Keratinocyte (primary cell): ENCODE results near the gene RUNX1. TPM values are rescaled to one million over a fixed set of nuclear protein-coding genes. Genes with fewer than 3 reads are reported as not detected.

Experiments used
- DNase-seq: peaks from one replicate; pipeline ENCODE4 v3.0.0-alpha.2; 2011; ENCODE audit warnings: low read depth, missing footprints, low spot score
- FAIRE-seq: peaks from 2 replicates; lab custom pipeline; 2011; peaks lifted over from hg19 to GRCh38; lab: Jason Lieb, UNC
- H2AFZ ChIP-seq: 2 replicates; pipeline ENCODE4 v1.6.0; 2012; ENCODE audit warnings: low read length, control low read depth, inconsistent platforms; ENCODE audit not compliant: control insufficient read depth
- H3K27ac ChIP-seq: 2 replicates; pipeline ENCODE4 v1.5.1; 2011; ENCODE audit warnings: low read length; ENCODE audit not compliant: control insufficient read depth, insufficient read depth
- H3K27me3 ChIP-seq: 3 replicates; pipeline ENCODE4 v1.6.0; 2011; ENCODE audit warnings: low read length; ENCODE audit not compliant: control insufficient read depth, insufficient read depth; ENCODE audit errors: extremely low read depth
- H3K36me3 ChIP-seq, 2 experiments: 2 replicates in 1 of 2; 3 replicates in 1 of 2; pipeline ENCODE4 v1.5.1; 2011; ENCODE audit warnings: low read length in 2 of 2, mild to moderate bottlenecking in 1 of 2; ENCODE audit not compliant: control insufficient read depth in 2 of 2, insufficient read depth in 2 of 2; ENCODE audit errors: extremely low read depth in 1 of 2
- H3K4me1 ChIP-seq: 3 replicates; pipeline ENCODE4 v1.5.1; 2011; ENCODE audit warnings: low read length; ENCODE audit not compliant: control insufficient read depth, insufficient read depth; ENCODE audit errors: extremely low read depth
- H3K4me2 ChIP-seq: 3 replicates; pipeline ENCODE4 v1.6.0; 2011; ENCODE audit warnings: low read depth, low read length; ENCODE audit not compliant: control insufficient read depth, insufficient read depth; ENCODE audit errors: extremely low read depth
- H3K4me3 ChIP-seq, 3 experiments: fragments of 200-600 bp in 1 of 3; sonication (generic) in 1 of 3; 2 replicates in 2 of 3; 3 replicates in 1 of 3; pipeline ENCODE4 v1.5.1; 2011 to 2016; ENCODE audit warnings: low read length in 3 of 3, mild to moderate bottlenecking in 3 of 3, control low read depth in 2 of 3, inconsistent platforms in 1 of 3, low read depth in 1 of 3, mixed read lengths in 1 of 3, mixed run types in 1 of 3, moderate library complexity in 1 of 3; ENCODE audit not compliant: control insufficient read depth in 2 of 3, insufficient read depth in 2 of 3; ENCODE audit errors: extremely low read depth in 1 of 3
- H3K79me2 ChIP-seq: 2 replicates; pipeline ENCODE4 v1.6.0; 2012; ENCODE audit warnings: low read length; ENCODE audit not compliant: control insufficient read depth, insufficient read depth
- H3K9ac ChIP-seq: 3 replicates; pipeline ENCODE4 v1.6.0; 2011; ENCODE audit warnings: low read length; ENCODE audit not compliant: control insufficient read depth, insufficient read depth; ENCODE audit errors: extremely low read depth
- H3K9me1 ChIP-seq: 3 replicates; pipeline ENCODE4 v1.6.0; 2011; ENCODE audit warnings: low read length; ENCODE audit not compliant: control insufficient read depth, insufficient read depth; ENCODE audit errors: extremely low read depth
- H3K9me3 ChIP-seq: 2 replicates; pipeline ENCODE4 v1.5.1; 2012; ENCODE audit warnings: low read depth, low read length; ENCODE audit not compliant: control insufficient read depth
- H4K20me1 ChIP-seq: 3 replicates; pipeline ENCODE4 v1.6.0; 2011; ENCODE audit warnings: low read length; ENCODE audit not compliant: control insufficient read depth, insufficient read depth; ENCODE audit errors: extremely low read depth
- CTCF ChIP-seq, 3 experiments: IDR thresholded peaks in 1 of 3; conservative IDR thresholded peaks in 1 of 3; optimal IDR thresholded peaks in 1 of 3; 2 replicates in 2 of 3; 3 replicates in 1 of 3; pipeline versions ENCODE3 to v1.5.1; 2011; ENCODE audit warnings: low read length in 3 of 3, mild to moderate bottlenecking in 3 of 3, moderate library complexity in 2 of 3, control low read depth in 1 of 3, inconsistent platforms in 1 of 3; ENCODE audit not compliant: insufficient read depth in 2 of 3; ENCODE audit errors: extremely low read depth in 1 of 3
- EZH2 ChIP-seq: IDR thresholded peaks from one replicate; pipeline ENCODE4 v1.6.1; 2012; ENCODE audit warnings: inconsistent platforms, mild to moderate bottlenecking, low read length, moderate library complexity
- dilution Hi-C: fragments of 300-500 bp; cut with MboI; formaldehyde crosslinking; loops from one replicate; pipeline ENCODE4 v1.7.0; 2020; ENCODE audit warnings: low sequenced_read_pairs; ENCODE audit not compliant: extremely low pct_ligation_motif_present
- polyA plus RNA-seq, 5 experiments: library from polyadenylated mRNA; depleted of rRNA in 3 of 5; stranded (reverse) in 3 of 5; stranded (forward) in 1 of 5; unstranded in 1 of 5; fragments of >200 nt; gene quantifications; 1 replicate in 1 of 5; 2 replicates in 3 of 5; 3 replicates in 1 of 5; pipeline versions ENCODE4 v1.2.1 to v1.2.3, GENCODE V29; 2011 to 2012; ENCODE audit warnings: missing spikeins in 2 of 5, low read depth in 1 of 5, low replicate concordance in 1 of 5

RUNX1 gene
- polyA plus RNA-seq, 1 donor (not counting 4 experiments of a cell fraction or from before 2014, with no cell fraction given), result 44.9 TPM

GRCh38 chr21:34783815-34784214, 265.3 kb downstream of the RUNX1 start:
- DNase-seq (no peak), FAIRE-seq (no peak)
- TF ChIP-seq EZH2 (no peak), CTCF (optimal IDR thresholded peaks at IDR 0.05 in 1 of 3, IDR thresholded peaks at IDR 0.05 in 1 of 3, conservative IDR thresholded peaks at IDR 0.05 in 1 of 3; ENCODE audit: extremely low read depth in 1 of 3, insufficient read depth in 2 of 3, low read length in 3 of 3) (no peak)
- Histone ChIP-seq H3K79me2 (no peaks in the 10 kb centered on the region), H2AFZ (no peak overlapping the region), H3K4me3 (no peak overlapping the region), H4K20me1 (no peaks in the 10 kb centered on the region), H3K36me3 (no peaks in the 10 kb centered on the region), H3K4me1 (no peaks in the 10 kb centered on the region), H3K9me3 (no peaks in the 10 kb centered on the region), H3K4me2 (no peak overlapping the region), H3K9me1 (no peaks in the 10 kb centered on the region), H3K9ac (no peak overlapping the region), H3K27me3 (no peaks in the 10 kb centered on the region), H3K27ac (no peak overlapping the region)
- dilution Hi-C loops, result no loop called here

GRCh38 chr21:34782506-34783360, 266.4 kb downstream of the RUNX1 start:
- no peaks in the 10 kb centered on the region for H3K36me3 ChIP-seq
- no peak overlapping the region for H2AFZ ChIP-seq
- DNase-seq (no peak), FAIRE-seq (no peak)
- no peaks in the 10 kb centered on the region for H3K9me1 ChIP-seq
- no peaks in the 10 kb centered on the region for H3K9me3 ChIP-seq
- dilution Hi-C loops, result no loop called here
- no peak overlapping the region for H3K27ac ChIP-seq
- no peak for TF ChIP-seq EZH2
- no peak for TF ChIP-seq CTCF (optimal IDR thresholded peaks at IDR 0.05 in 1 of 3, IDR thresholded peaks at IDR 0.05 in 1 of 3, conservative IDR thresholded peaks at IDR 0.05 in 1 of 3; ENCODE audit: extremely low read depth in 1 of 3, insufficient read depth in 2 of 3, low read length in 3 of 3)
- H3K4me2 ChIP-seq, result no peak overlapping the region
- no peak overlapping the region for H3K4me3 ChIP-seq
- H3K9ac ChIP-seq, result no peak overlapping the region
- H3K79me2 ChIP-seq, result no peaks in the 10 kb centered on the region
- H3K4me1 ChIP-seq, result no peaks in the 10 kb centered on the region
- H3K27me3 ChIP-seq, result no peaks in the 10 kb centered on the region
- no peaks in the 10 kb centered on the region for H4K20me1 ChIP-seq
